ENCODE results near the gene SCYL1.

The SCYL1 gene

DNA sequence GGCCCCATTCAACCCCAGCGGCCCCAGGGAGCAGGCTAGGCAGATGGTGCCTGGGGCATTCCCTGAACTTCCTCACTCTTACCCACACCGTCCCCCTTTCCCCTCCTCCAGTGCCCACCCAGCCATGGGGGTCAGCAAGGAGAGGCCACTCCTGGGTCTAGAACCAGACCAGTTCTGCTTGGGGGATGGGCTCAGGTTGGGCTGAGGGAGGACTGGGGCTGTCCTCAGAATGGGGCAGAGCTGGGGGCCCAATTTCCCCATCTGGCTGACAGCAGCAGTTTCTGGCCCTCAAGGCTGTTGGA is 12.4 kb downstream of the SCYL1 start:
- no peak for DNase-seq (ENCODE audit: low read depth)

DNA sequence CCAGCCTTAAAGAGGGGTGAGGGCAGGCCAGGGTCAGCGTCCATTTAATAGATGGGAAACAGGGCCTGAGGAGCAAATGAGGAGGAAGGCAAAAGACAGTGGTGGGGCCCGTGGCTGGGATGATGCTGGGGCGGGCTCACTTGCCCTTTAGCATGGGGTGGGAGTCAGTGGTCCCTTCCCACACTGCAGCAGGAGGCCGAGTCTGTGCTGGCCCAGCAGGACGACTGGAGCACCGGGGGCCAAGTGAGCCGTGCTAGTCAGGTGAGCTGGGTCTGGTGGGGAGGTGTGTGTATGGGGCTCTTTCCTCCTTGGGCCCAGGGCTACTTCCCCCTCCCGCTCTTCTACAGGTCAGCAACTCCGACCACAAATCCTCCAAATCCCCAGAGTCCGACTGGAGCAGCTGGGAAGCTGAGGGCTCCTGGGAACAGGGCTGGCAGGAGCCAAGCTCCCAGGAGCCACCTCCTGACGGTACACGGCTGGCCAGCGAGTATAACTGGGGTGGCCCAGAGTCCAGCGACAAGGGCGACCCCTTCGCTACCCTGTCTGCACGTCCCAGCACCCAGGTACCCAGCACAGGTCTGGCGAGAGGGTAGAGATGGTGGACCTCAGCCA is 12.8 kb downstream of the SCYL1 start:
- DNase-seq (ENCODE audit: low read depth), result no peak

GRCh38 chr11:65538232-65538914 is 13.5 kb downstream of the SCYL1 start:
- no peak for DNase-seq (ENCODE audit: low read depth)

GRCh38 chr11:65538915-65539743 is 14.2 kb downstream of the SCYL1 start:
- DNase-seq (ENCODE audit: low read depth), result no peak

DNA sequence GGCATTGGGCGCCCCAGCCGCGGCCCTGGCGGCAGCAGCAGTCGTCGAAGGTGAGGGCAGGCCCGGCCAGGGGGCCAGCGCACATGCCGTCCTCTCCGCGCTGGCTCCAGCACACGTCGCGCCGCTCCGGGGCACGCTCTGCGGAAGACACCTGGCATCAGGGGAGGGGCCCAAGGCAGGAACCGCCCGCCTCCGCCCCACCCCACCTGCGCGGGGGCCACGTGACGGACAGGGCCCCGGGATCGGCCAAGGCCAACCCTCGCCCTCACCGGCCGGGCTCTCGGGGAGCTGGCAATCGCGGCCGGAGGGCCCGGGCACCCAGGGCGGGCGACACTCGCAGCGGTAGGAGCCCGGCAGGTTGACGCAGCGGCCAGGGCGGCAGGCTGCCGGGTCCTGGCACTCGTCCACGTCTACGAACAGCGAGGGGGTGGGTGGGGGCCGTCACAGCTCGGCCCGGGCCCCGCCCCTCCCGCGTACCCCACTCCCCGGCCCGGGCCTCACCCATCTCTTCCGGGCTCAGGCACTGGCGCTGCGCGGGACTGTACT is 14.9 kb downstream of the SCYL1 start:
- no peak for DNase-seq (ENCODE audit: low read depth)

GRCh38 chr11:65540290-65541092 is 15.6 kb downstream of the SCYL1 start:
- DNase-seq (ENCODE audit: low read depth), result peak; percentile 88

DNA sequence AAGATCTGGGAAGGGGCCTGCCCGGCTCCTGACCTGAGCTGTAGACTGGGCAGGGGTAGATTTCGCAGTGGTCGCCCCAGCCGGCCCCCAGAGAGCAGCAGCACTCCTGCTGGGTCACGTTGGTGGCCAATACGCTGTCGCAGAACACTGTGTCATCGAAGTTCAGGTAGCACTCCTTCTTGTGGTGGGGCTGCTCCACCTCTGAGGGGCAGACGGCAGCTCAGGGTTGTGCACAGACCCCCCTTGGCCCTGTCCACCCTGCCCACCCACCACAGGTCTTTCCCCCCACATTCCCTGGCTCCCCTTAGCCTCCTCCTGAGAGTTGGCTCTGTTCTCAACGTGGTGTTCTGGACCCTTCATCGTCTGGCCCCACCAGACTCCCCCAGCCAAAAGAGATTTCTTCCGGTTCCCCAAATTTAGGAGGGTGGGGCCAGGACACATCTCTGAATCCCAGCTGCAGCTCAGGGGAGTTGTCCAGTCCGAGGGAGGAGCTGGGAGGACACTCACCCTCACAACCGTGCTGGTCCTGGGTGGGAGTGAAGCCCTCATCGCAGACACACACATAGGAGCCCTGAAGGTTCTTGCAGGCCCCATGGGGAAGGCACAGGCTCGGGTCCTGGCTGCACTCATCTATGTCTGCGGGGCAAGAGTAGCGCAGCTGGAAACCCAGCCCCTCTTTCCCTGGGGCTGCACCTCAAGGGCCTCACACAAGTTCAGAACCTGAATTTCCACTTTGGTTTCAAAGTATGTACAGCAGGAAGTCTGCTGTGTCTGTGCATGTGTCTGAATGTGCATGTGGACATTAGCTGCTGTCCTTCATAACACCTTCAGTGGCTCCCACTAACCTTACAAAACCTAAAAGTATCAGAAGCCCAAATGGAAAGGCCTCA is 16.5 kb downstream of the SCYL1 start:
- DNase-seq (ENCODE audit: low read depth), result no peak

DNA sequence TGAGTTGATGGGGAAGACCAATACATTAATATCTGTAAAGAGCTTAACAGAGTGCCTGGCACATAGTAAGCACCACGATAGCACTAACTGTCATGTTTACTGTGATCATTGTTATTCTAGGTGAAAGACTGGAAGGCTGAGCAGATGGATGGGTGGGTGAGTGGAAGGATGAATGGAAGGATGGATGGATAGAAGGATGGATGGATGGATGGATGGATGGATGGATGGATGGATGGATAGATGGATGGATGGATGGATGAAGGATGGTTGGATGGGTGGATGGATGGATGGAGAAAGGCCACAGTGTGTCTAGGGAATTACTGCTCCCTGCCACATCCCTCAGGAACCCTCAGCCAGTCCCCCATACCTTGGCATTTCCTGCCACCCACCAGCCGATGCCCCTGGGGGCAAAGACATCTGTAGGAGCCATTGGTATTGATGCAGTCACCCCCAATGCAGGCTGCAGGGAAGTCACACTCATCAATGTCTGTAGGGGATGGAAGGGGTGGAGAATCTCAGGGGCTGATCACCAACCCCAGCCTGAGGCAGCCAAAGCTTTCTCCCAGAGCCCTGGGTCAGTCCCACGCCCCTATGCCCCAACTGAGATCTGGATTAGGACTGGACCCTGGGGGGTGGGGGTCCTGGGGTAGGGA is 18.0 kb downstream of the SCYL1 start:
- no peak for DNase-seq (ENCODE audit: low read depth)

DNA sequence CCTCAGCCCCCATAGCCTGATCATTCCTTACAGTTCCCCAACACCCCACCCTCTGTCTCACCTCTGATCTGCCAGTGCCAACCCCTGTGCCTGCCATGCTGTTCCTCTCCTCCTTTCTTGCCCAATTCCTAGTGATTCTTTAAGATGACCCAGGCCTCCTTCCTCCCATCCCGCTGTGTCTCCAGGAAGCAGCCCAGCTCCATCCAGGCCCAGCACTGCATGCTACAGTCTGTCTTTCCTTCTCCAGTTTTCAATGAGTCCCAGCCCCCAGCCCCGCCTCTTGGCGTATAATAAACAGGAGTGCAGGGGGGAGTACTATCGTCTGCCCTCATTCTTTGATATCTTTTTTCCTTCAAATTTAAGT is 21.0 kb downstream of the SCYL1 start:
- DNase-seq (ENCODE audit: low read depth), result no peak

GRCh38 chr11:65546217-65546958 is 21.5 kb downstream of the SCYL1 start:
- DNase-seq (ENCODE audit: low read depth), result no peak

DNA sequence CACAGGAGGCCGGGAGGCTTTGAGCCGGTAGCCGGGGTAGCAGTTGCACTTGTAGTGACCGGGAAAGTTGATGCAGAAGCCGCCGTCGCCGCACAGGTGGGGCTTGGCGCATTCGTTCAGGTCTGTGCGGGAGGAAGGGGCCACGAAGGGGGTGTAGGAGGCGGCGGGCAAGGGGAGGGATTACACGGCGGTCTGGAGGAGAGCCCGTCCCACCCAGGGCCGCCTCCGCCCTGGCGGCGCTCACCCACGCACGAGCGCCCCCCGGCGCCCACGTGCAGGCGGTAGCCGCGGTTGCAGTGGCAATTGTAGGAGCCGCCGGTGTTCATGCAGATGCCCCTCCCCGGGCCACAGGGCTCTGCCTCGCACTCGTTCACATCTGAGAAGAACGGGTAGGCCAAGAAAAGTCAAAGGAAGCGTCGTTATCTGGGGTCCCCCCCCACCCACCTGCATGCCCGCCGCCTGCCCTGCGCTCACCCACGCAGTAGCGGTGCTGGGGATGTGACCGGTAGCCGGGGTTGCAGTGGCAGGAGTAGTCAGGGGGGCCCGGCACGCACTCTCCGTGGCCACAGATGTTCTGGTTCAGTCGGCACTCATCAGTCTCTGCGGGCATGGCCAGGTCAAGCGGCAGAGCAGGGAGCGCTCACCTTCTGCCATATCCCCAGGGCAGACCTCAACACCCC is 22.7 kb downstream of the SCYL1 start:
- DNase-seq (ENCODE audit: low read depth), result no peak

DNA sequence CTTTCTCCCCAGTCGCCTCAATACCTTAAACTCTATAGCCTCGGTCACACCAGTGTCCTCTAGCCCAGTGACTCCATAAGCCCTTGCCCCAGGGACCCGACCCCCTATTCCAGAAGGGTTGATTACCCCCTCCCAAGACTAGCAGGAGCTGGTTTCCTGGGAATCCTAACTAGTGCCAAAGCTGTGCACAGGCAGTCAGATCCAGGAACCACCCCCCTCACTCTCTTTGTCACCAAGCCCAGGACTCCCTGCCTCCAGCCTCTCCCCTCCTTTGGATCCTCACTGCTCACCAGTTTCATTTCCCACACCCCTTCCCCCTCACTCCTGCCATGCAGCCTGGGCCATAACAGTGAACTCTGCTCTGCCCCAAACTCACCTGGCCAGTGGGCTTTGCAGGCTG is 23.5 kb downstream of the SCYL1 start:
- DNase-seq (ENCODE audit: low read depth), result no peak

DNA sequence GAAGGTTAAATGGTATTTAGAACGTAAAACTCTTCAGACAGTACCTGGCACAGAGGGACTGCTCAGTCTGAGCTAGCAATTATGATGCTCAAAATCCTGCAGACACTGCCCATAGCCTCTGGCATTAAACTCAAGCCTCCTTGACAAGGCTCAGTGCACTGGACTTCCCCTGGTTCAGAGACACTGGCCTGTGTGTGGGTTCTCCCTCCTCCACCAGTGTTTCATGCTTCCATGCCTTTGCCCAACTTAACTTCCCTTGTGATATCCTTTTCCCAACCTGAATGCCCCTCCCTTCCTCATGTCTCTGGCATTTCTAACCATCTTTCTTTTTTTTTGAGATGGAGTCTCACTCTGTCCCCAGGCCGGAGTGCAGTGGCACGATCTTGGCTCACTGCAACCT is 24.2 kb downstream of the SCYL1 start:
- no peak for DNase-seq (ENCODE audit: low read depth)

DNA sequence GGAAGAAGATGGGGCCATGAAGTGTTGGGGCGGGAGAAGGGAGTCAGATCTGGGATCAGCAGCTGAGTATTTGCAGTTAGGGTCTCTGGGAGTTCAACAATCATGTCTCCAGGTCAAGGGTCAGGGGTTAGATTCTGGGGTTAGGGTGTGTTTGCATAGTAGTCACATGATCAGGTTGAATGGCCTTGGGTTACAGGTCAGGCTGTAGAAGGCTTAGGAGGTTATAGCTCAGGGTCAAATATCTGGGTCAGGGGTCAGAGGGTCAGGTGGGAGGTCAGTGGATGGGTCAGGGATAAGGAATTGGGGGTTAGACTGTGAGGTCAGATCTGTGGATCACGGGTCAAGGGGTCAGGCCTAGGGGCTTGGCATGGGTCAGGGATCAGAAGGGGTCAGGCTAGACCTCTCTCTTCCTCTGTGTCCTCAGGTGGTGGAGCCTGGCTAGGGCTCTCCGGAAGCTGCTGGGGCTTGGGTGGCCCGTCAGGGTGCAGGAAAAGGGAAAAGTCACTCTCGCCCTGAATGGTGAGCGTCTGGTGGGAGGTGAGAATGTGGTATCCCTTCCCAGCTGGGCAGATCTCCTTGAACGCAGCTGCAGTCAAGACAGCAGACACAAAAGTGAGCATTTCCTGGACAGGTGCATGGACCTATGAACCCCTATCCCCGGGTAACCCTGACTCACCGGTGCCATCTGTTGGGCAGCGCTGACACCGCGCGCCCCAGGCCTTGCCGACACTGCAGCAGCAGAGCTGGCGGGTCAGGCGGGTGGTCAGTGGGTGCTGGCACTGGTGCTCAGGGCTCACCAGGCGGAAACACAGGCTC is 26.9 kb downstream of the SCYL1 start:
- DNase-seq (ENCODE audit: low read depth), result peak; percentile 43

DNA sequence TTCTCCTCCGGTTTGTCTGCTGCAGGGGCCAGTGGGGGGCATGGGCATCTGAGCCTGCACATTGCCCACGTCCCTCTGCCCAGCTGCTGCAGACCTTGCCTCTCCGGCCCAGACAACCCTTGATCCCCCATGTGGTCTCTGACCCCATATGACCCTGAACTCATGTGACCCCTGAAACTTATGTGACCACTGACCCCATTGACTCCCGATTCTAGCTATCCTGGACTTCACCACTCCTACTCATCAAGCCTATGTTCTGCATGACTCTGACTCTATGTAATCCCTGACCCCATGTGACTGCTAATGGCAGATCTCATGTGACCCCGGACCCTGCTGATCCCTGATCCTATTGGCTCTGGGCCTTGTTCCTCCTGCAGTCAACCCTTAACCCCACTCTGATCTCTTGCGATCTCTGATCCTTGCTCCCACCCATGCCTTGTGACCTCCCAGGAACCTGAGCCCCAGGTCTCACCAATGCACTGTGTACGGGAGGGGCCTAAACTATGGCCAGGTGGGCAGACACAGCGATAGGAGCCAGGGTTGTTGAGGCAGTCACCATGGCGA is 27.6 kb downstream of the SCYL1 start:
- DNase-seq (ENCODE audit: low read depth), result no peak

DNA sequence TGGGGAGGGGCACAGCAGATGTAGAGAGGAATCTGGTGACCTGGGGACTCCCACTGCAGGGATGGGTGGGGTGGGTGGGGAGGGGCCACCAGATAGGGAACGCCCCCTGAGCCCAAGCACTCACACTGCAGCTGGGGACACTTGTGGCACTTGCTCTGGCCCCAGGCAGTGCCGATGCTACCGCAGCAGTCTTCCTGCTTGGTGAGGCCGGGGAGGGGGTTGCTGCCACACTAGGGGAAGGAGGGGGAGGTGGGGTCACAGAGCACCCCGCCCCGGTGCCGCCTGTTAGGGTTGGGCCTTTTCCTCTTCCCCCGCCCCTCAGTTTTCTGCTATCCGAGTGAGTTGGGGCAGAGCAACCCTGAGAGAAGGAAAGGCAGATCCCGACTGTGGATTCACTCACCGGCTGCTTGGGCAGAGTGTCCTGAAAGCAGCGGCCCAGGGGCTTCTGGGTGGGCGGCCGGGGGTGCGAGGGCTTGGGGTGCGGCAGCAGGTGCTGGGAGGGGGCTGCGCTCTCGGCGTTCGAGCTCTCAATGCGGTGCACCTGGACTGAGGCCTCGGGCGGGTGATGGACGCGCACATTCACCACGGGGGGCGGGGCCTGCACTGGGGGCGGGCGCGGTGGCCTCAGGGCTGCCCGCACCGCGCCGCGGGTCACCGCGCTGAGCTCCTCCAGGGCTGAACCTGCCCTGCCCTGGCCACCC is 28.6 kb downstream of the SCYL1 start:
- DNase-seq (ENCODE audit: low read depth), result no peak

DNA sequence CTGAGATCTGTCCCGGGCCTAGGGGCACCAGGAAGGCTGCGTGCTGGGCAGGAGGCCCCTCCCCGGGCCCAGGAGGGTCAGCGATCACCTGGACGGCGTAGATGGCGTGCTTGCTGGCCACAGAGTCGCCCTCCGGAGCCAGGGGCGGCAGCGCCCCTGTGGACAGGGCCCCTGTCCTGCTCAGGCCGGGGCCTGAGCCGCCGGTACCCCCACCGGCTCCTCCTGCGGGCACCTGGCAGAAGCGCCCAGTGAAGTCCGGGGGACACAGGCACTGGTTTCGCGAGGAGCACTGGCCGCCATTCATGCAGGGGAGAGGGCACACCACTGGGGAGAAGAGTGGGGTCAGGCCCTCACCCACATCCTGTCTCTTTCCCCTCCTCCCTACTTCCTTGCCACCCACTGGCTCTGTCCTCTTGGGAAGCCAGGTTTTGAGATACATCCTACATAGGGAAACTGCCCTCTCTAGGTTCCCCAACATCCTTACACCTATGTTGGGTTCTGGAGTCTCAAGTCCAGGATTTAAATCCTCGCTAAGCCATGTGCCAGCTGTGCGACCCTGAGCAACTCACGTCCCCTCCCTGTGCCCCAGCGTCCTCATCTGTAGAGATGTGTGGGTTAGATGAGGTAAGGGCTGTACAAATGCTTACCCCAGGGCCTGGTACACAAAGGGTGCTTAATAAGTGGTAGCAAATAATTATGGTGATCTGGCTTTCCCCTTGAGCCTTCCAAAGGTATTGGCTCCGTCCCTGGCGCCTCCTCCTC is 29.4 kb downstream of the SCYL1 start:
- DNase-seq (ENCODE audit: low read depth), result no peak

Data from EH (cell line).